MCF 10A (cell line): ENCODE results near the gene NIPAL1. TPM values are rescaled to one million over a fixed set of nuclear protein-coding genes. Genes with fewer than 3 reads are reported as not detected.

ENCODE experiments used
- Bru-seq: library from RNA; stranded (reverse); fragments of 400-500 nt; gene quantifications from one replicate; lab custom pipeline; 2021; lab: Mats Ljungman, UMichigan
- BruChase-seq, 2 experiments: library from RNA; stranded (reverse); fragments of 400-500 nt; gene quantifications; one replicate each; lab custom pipeline; 2021; lab: Mats Ljungman, UMichigan
- BruUV-seq: library from RNA; stranded (reverse); fragments of 400-500 nt; replicated peaks from 2 replicates; lab custom pipeline; 2021; lab: Mats Ljungman, UMichigan
- CTCF ChIA-PET: fragments of 300-600 bp; sonication (Branson Sonifier 250); formaldehyde crosslinking; extraction: SDS; loops from one replicate; lab custom pipeline; 2021; ENCODE audit warnings: antibody characterized with exemption, inconsistent platforms; lab: Yijun Ruan, JAX
- POLR2A ChIA-PET: fragments of 300-600, 350-650 bp; sonication (Branson Sonifier 250); formaldehyde crosslinking; extraction: SDS; loops from one replicate; lab custom pipeline; 2020; ENCODE audit warnings: antibody characterized with exemption, inconsistent platforms; lab: Yijun Ruan, JAX
- DNase-seq: peaks from one replicate; pipeline ENCODE4 v3.0.0-alpha.2; 2018; ENCODE audit not compliant: unreplicated experiment
- H3K27ac Mint-ChIP-seq: one replicate; pipeline ENCODE4 v1.8.0; 2022; ENCODE audit warnings: mild to moderate bottlenecking, low read depth, mixed read lengths; ENCODE audit not compliant: unreplicated experiment
- H3K27me3 Mint-ChIP-seq: one replicate; pipeline ENCODE4 v1.8.0; 2022; ENCODE audit warnings: mixed read lengths; ENCODE audit not compliant: insufficient read depth, unreplicated experiment
- H3K36me3 Mint-ChIP-seq: one replicate; pipeline ENCODE4 v1.8.0; 2022; ENCODE audit warnings: mild to moderate bottlenecking, moderate library complexity, mixed read lengths; ENCODE audit not compliant: insufficient read depth, unreplicated experiment
- H3K4me1 Mint-ChIP-seq: one replicate; pipeline ENCODE4 v1.8.0; 2022; ENCODE audit warnings: mixed read lengths; ENCODE audit not compliant: insufficient read depth, unreplicated experiment
- H3K4me3 Mint-ChIP-seq: one replicate; pipeline ENCODE4 v1.8.0; 2022; ENCODE audit warnings: mild to moderate bottlenecking, moderate library complexity, mixed read lengths; ENCODE audit not compliant: unreplicated experiment
- H3K9me3 Mint-ChIP-seq: one replicate; pipeline ENCODE4 v1.8.0; 2022; ENCODE audit warnings: mixed read lengths; ENCODE audit not compliant: unreplicated experiment
- intact Hi-C: fragments of 100-400 bp; cut with micrococcal nuclease; formaldehyde crosslinking; loops from 2 replicates; pipeline ENCODE4 v1.14.1; 2022
- long read RNA-seq: library from polyadenylated mRNA; stranded (forward); transcript quantifications from one replicate; pipeline ENCODE4 v2.0.0, GENCODE V29; 2022
- total RNA-seq: library from RNA; stranded (reverse); gene quantifications from 2 replicates; pipeline ENCODE4 v1.2.3, GENCODE V29; 2022
- TF ChIP-seq, protein P1 (sequence below): fragments of 200-600 bp; IDR thresholded peaks from one replicate; pipeline ENCODE4 v1.8.0; 2022; ENCODE audit warnings: antibody characterized with exemption, mild to moderate bottlenecking; ENCODE audit not compliant: unreplicated experiment

The NIPAL1 gene
- 6.8 and 10.0 TPM in 2 replicates for total RNA-seq
- percentile 74 among the genes with signal in this experiment for Bru-seq, nascent RNA
- percentile 68 among the genes with signal in this experiment for BruChase-seq, experiment 1, labeled RNA remaining after a 6-hour chase
- percentile 77 among the genes with signal in this experiment for BruChase-seq, experiment 2, labeled RNA remaining after a 2-hour chase
- long read RNA-seq, full-length matches to known transcripts: 4 of 11 reads
- long read RNA-seq, partial matches to known transcripts: 1 of 11 reads
- long read RNA-seq, other reads (novel, unspliced or antisense): 6 of 11 reads

DNA sequence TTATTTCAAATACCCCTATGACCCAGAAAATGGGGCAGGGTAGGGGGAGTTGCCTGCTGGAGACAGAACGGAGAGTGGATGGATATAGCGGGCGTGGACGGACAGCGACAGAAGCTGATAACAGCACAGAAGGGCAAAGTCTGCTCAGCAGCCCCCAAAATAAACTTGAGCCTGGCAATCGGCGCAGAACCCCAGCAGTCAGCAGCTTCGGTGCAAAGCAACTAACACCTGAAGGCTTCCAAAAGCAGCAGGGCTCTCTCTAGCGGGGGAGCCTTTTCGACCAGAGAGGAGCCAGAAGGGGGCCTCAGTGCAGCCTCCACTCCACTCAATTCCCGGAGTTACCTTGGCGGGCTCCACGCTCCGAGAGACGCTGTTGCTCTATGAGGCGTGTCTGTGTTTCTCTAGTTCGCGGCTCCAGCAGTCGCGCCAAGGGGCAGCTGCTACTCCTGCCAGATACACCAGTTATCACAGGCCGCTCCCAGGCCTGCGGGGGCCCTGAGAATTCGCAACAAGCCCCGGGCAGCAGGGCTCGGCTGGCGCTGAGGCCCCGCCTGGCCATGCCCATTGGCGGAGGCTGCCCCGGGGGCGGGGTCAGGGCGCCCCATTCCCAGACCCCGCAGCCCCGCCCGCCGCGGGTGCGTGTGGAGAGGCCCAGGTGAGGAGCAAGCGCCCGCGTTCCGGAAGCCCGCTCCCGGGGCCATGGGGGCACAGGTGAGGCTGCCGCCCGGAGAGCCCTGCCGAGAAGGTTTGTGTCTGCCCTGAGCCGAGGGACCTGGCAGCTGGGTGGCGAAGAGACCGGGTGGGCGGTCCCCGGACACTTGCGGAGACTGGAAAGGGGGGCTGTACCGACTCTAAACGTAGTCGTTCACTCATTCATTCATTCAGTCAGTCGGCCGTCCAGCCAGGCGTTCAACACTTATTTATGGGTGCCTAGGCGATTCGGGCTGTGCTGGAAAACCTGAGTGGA, at the start of gene NIPAL1, which contains the start of gene CNGA1:
Gene NIPAL1, plus strand, starts transcription at position 632 of the 967 bp plus-strand sequence. Its CDS starts 68 bp downstream, at position 700.
Gene CNGA1, minus strand, starts transcription at position 541 of the 967 bp plus-strand sequence. CDS start 63,992 bp downstream, outside the sequence.
- Mint-ChIP-seq H3K27me3 (no peaks in the 10 kb centered on the region), H3K27ac (peak within 1 kb of the TSS; percentile 63), H3K36me3 (no peaks in the 10 kb centered on the region), H3K4me3 (peak within 1 kb of the TSS; percentile 86), H3K9me3 (no peaks in the 10 kb centered on the region), H3K4me1 (peaks cover 5% of the 10 kb centered on the region)
- intact Hi-C loops: no loop called here
- TF ChIP-seq, protein P1, sequence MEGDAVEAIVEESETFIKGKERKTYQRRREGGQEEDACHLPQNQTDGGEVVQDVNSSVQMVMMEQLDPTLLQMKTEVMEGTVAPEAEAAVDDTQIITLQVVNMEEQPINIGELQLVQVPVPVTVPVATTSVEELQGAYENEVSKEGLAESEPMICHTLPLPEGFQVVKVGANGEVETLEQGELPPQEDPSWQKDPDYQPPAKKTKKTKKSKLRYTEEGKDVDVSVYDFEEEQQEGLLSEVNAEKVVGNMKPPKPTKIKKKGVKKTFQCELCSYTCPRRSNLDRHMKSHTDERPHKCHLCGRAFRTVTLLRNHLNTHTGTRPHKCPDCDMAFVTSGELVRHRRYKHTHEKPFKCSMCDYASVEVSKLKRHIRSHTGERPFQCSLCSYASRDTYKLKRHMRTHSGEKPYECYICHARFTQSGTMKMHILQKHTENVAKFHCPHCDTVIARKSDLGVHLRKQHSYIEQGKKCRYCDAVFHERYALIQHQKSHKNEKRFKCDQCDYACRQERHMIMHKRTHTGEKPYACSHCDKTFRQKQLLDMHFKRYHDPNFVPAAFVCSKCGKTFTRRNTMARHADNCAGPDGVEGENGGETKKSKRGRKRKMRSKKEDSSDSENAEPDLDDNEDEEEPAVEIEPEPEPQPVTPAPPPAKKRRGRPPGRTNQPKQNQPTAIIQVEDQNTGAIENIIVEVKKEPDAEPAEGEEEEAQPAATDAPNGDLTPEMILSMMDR: no peak
- DNase-seq: peak; percentile 89
- ChIA-PET POLR2A (no interaction called here), CTCF (interaction anchor here (0.7 kb wide), 1 partner anchor 347 kb away, joined by 3 read pairs; no protein-coding TSS in a partner anchor)
- TSS peak; percentile 81 for BruUV-seq

DNA sequence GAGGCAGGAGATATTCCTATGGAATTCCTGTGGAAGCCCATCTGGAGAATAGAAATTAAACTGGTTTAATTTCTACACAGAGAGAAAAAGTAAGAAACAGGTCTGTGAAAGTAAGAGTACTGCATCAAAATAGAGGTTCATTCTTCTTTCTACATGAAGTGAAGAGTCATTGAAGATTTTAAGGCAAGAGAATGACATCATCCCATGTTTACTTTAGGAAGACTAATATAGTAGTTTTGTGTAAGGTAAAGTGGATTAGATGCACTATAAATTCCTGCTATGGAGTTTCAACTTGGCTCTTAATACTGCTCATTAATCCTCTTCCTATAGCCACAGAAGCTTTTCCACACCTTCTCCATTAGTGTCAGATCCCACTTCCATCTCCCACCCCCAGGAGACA, 47.7 kb upstream of the NIPAL1 start:
- no TSS peak for BruUV-seq
- Mint-ChIP-seq H3K4me1 (no peaks in the 10 kb centered on the region), H3K4me3 (no peak overlapping the region), H3K36me3 (no peaks in the 10 kb centered on the region), H3K9me3 (no peaks in the 10 kb centered on the region), H3K27ac (no peak overlapping the region), H3K27me3 (no peaks in the 10 kb centered on the region)
- CTCF ChIA-PET: no interaction called here
- intact Hi-C loops: no loop called here
- POLR2A ChIA-PET: no interaction called here
- TF ChIP-seq, protein P1: no peak
- no peak for DNase-seq

DNA sequence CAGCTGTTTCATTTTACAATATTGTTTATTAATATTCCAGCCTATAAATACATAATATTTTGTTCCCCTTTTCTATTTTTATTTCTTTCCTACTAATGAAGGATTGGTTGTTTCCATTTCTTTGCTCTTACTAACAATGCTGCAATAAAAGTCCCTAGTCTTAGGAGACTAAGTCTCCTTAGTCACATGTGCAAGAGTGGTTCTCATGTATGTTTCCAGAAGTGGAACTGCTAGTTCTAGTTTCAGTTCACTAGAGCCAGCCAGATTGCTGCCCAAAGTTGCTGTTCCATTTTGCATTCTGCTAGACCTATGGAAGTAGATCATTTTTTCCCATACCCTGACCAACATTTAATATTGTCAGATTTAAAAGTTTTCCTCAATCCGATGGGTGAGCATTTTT, 44.4 kb upstream of the NIPAL1 start:
- H3K4me1 Mint-ChIP-seq: no peaks in the 10 kb centered on the region
- CTCF ChIA-PET: no interaction called here
- BruUV-seq: no TSS peak
- H3K9me3 Mint-ChIP-seq: no peaks in the 10 kb centered on the region
- TF ChIP-seq, protein P1: no peak
- no peak overlapping the region for H3K4me3 Mint-ChIP-seq
- POLR2A ChIA-PET: no interaction called here
- no peaks in the 10 kb centered on the region for H3K27me3 Mint-ChIP-seq
- intact Hi-C loops: no loop called here
- DNase-seq: no peak
- H3K36me3 Mint-ChIP-seq: no peaks in the 10 kb centered on the region
- H3K27ac Mint-ChIP-seq: no peak overlapping the region

DNA sequence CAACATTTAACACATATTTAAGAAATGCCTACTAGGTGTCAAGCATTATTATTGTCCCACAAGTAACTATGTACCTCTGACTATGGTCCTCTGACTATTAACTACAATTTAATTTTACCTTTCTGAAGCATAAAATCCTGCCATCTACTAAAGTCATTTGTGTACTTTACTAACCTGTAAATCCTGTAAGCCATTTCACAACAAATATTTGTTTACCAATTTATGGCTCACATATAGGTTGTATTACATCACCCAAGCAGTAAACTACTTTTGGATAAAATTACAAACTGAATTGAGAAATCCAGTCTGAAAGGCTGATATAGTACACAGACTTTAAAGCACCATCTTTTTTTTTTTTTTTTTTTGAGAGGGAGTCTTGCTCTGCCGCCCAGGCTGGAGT, 43.9 kb upstream of the NIPAL1 start:
- Mint-ChIP-seq H3K36me3 (no peaks in the 10 kb centered on the region), H3K9me3 (no peaks in the 10 kb centered on the region), H3K4me1 (no peaks in the 10 kb centered on the region), H3K27me3 (no peaks in the 10 kb centered on the region), H3K27ac (no peak overlapping the region), H3K4me3 (no peak overlapping the region)
- ChIA-PET POLR2A (no interaction called here), CTCF (interaction anchor here (0.7 to 0.8 kb wide), 2 partner anchors 40 to 113 kb away, joined by 3 read pairs; no protein-coding TSS in a partner anchor)
- BruUV-seq: no TSS peak
- TF ChIP-seq, protein P1: no peak
- no peak for DNase-seq
- intact Hi-C loops: no loop called here
